C4-2B (cell line): ENCODE data around the gene NDST4.

Experiments
- CTCF ChIP-seq: fragments of 450-650 bp; conservative IDR thresholded peaks from 2 replicates; pipeline ENCODE4 v1.5.1; 2017; ENCODE audit warnings: mild to moderate bottlenecking
- ZFX ChIP-seq: fragments of 450-650 bp; IDR thresholded peaks from 2 replicates; pipeline ENCODE4 v1.6.1; 2017

DNA sequence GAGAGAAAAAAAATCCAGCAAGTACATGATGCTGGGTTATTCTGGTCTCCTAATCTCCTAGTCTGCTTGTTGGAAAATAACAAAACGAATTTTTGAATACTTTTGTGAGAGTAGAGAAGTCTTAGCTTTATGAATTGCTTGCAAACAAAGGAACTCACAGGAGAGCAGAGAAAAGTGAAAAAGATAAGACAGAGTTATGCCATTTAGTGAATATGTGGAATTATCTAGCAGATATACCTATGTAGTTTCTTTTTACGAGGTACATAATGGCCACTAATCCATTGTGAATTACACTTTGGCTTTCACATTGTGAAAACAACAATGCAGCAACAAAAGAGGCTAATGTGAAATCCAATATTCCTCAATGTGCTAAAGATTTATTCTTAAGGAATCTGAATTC lies 226.7 kb downstream of the NDST4 start:
- TF ChIP-seq CTCF: no peak
- TF ChIP-seq ZFX: no peak
